ENCODE data around the gene MAP4K2. TPM values are rescaled to one million over a fixed set of nuclear protein-coding genes. Genes with fewer than 3 reads are reported as not detected.

Gene MAP4K2
- total RNA-seq, 6 experiments from 2014 or later: 18.0 to 21.6 (median 20.9) TPM

GRCh38 chr11:64835616-64836447 lies 32.8 kb upstream of the MAP4K2 start:
- Mint-ChIP-seq H3K27ac (no peak overlapping the region), H3K9me3 (no peaks in the 10 kb centered on the region), H3K4me1 (ENCODE audit: low read depth) (peaks cover 6% of the 10 kb centered on the region; the same call in 1 of the 2 replicates), H3K27me3 (ENCODE audit: insufficient read depth) (peaks cover under 1% of the 10 kb centered on the region; the same call in 1 of the 2 replicates), H3K36me3 (ENCODE audit: low read depth) (no peaks in the 10 kb centered on the region), H3K4me3 (no peak overlapping the region)
- DNase-seq: no peak
- no peak for TF ChIP-seq CTCF (IDR thresholded peaks at IDR 0.05)

GRCh38 chr11:64834723-64835615 lies 32.0 kb upstream of the MAP4K2 start:
- Mint-ChIP-seq H3K9me3 (no peaks in the 10 kb centered on the region), H3K27ac (no peak overlapping the region), H3K36me3 (ENCODE audit: low read depth) (no peaks in the 10 kb centered on the region), H3K27me3 (ENCODE audit: insufficient read depth) (peaks cover 2% of the 10 kb centered on the region; the same call in 1 of the 2 replicates), H3K4me1 (ENCODE audit: low read depth) (peaks cover 6% of the 10 kb centered on the region; the same call in 1 of the 2 replicates), H3K4me3 (no peak overlapping the region)
- TF ChIP-seq CTCF (IDR thresholded peaks at IDR 0.05): no peak
- no peak for DNase-seq

GRCh38 chr11:64834031-64834722 lies 31.2 kb upstream of the MAP4K2 start:
- Mint-ChIP-seq H3K36me3 (ENCODE audit: low read depth) (no peaks in the 10 kb centered on the region), H3K4me3 (no peak overlapping the region), H3K4me1 (ENCODE audit: low read depth) (peaks cover 6% of the 10 kb centered on the region; the same call in 1 of the 2 replicates), H3K27ac (no peak overlapping the region), H3K27me3 (ENCODE audit: insufficient read depth) (peaks cover 2% of the 10 kb centered on the region; the same call in 1 of the 2 replicates), H3K9me3 (no peaks in the 10 kb centered on the region)
- DNase-seq: no peak
- TF ChIP-seq CTCF (IDR thresholded peaks at IDR 0.05): no peak

- Mint-ChIP-seq H3K4me1 (ENCODE audit: low read depth) (peaks cover 6% of the 10 kb centered on the region; the same call in 1 of the 2 replicates), H3K36me3 (ENCODE audit: low read depth) (no peaks in the 10 kb centered on the region), H3K4me3 (no peak overlapping the region), H3K27me3 (ENCODE audit: insufficient read depth) (peaks cover 2% of the 10 kb centered on the region), H3K9me3 (no peaks in the 10 kb centered on the region), H3K27ac (no peak overlapping the region)
- TF ChIP-seq CTCF (IDR thresholded peaks at IDR 0.05): no peak
- no peak for DNase-seq
Measured at GRCh38 chr11:64833509-64833908, 30.5 kb upstream of the MAP4K2 start.

GRCh38 chr11:64833198-64833502 lies 30.1 kb upstream of the MAP4K2 start:
- DNase-seq: no peak
- no peaks in the 10 kb centered on the region for H3K9me3 Mint-ChIP-seq
- H3K27ac Mint-ChIP-seq: no peak overlapping the region
- H3K4me3 Mint-ChIP-seq: no peak overlapping the region
- peaks cover 2% of the 10 kb centered on the region for H3K27me3 Mint-ChIP-seq (ENCODE audit: insufficient read depth)
- H3K4me1 Mint-ChIP-seq (ENCODE audit: low read depth): peaks cover 6% of the 10 kb centered on the region; the same call in 1 of the 2 replicates
- no peak for TF ChIP-seq CTCF (IDR thresholded peaks at IDR 0.05)
- no peaks in the 10 kb centered on the region for H3K36me3 Mint-ChIP-seq (ENCODE audit: low read depth)

Data from HFFc6 (cell line).